HPDE6-E6E7 (cell line): ENCODE results near the gene MSRB3.

Experiments
- DNase-seq: peaks from one replicate; pipeline ENCODE4 v3.0.0; 2011; ENCODE audit warnings: missing footprints; ENCODE audit errors: extremely low spot score

MSRB3 gene

GRCh38 chr12:65325183-65325582, 46.7 kb downstream of the MSRB3 start:
- no peak for DNase-seq

- no peak for DNase-seq
Observed at GRCh38 chr12:65326616-65327015, 48.1 kb downstream of the MSRB3 start.

GRCh38 chr12:65327207-65328076, 49.0 kb downstream of the MSRB3 start:
- no peak for DNase-seq

- DNase-seq: no peak
Observed at GRCh38 chr12:65329721-65330120, 51.2 kb downstream of the MSRB3 start.

GRCh38 chr12:65330331-65330730, 51.8 kb downstream of the MSRB3 start:
- no peak for DNase-seq

GRCh38 chr12:65331456-65331855, 53.0 kb downstream of the MSRB3 start:
- no peak for DNase-seq

GRCh38 chr12:65333649-65334048, 55.2 kb downstream of the MSRB3 start:
- no peak for DNase-seq

GRCh38 chr12:65334521-65334920, 56.0 kb downstream of the MSRB3 start:
- DNase-seq: no peak

GRCh38 chr12:65335021-65335714, 56.7 kb downstream of the MSRB3 start:
- peak; percentile 14 for DNase-seq

- DNase-seq: no peak
Observed at GRCh38 chr12:65335981-65336380, 57.5 kb downstream of the MSRB3 start.

GRCh38 chr12:65339161-65339560, 60.7 kb downstream of the MSRB3 start:
- DNase-seq: no peak

- no peak for DNase-seq
Observed at GRCh38 chr12:65343230-65343629, 64.7 kb downstream of the MSRB3 start.

GRCh38 chr12:65343801-65344200, 65.3 kb downstream of the MSRB3 start:
- no peak for DNase-seq

- DNase-seq: no peak
Observed at GRCh38 chr12:65355461-65355860, 77.0 kb downstream of the MSRB3 start.

- no peak for DNase-seq
Observed at GRCh38 chr12:65362234-65363031, 84.0 kb downstream of the MSRB3 start.

GRCh38 chr12:65364046-65364445, 85.6 kb downstream of the MSRB3 start:
- DNase-seq: no peak

GRCh38 chr12:65367396-65367795, 88.9 kb downstream of the MSRB3 start:
- no peak for DNase-seq

GRCh38 chr12:65368055-65368454, 89.6 kb downstream of the MSRB3 start:
- no peak for DNase-seq

- no peak for DNase-seq
Observed at GRCh38 chr12:65372574-65372973, 94.1 kb downstream of the MSRB3 start.

GRCh38 chr12:65384240-65384639, 105.8 kb downstream of the MSRB3 start:
- DNase-seq: no peak

- DNase-seq: no peak
Observed at GRCh38 chr12:65387396-65387795, 108.9 kb downstream of the MSRB3 start.

GRCh38 chr12:65389436-65389835, 111.0 kb downstream of the MSRB3 start:
- no peak for DNase-seq
